Heart right ventricle (tissue), 16 donors: Measurements from ENCODE around the gene NUP93. TPM values are rescaled to one million over a fixed set of nuclear protein-coding genes. Genes with fewer than 3 reads are reported as not detected.
A peak's percentile ranks its signal among the peaks of the same experiment; 100 is the strongest.

Source experiments
- ATAC-seq, 8 donors: fragments of 200-7000 bp; cut with Tn5 transposase; one replicate each; pipeline ENCODE4 v1.9.1; 2020; ENCODE audit warnings: mild to moderate bottlenecking in 8 of 8, moderate library complexity in 8 of 8, moderate number of reproducible peaks in 1 of 8
- DNase-seq, 2 donors: peaks; one replicate each; pipeline ENCODE4 v3.0.0-alpha.2; 2020
- H3K27ac ChIP-seq, 10 donors: fragments of 200-600 bp; sonication (generic) in 2 of 10; one replicate each; pipeline versions ENCODE4 v1.5.0 to v1.8.0; 2020 to 2022; ENCODE audit warnings: mild to moderate bottlenecking in 3 of 10
- H3K27me3 ChIP-seq, 7 donors: fragments of 200-600 bp; one replicate each; pipeline ENCODE4 v1.8.0; 2021 to 2022; ENCODE audit warnings: mild to moderate bottlenecking in 2 of 7
- H3K36me3 ChIP-seq, 9 donors: fragments of 200-600 bp; sonication (generic) in 1 of 9; one replicate each; pipeline versions ENCODE4 v1.5.0 to v1.8.0; 2020 to 2022; ENCODE audit warnings: mild to moderate bottlenecking in 2 of 9
- H3K4me1 ChIP-seq, 9 donors: fragments of 200-600 bp; sonication (generic) in 1 of 9; one replicate each; pipeline versions ENCODE4 v1.5.0 to v1.8.0; 2020 to 2022; ENCODE audit warnings: mild to moderate bottlenecking in 4 of 9
- H3K4me3 ChIP-seq, 10 donors: fragments of 200-600 bp; sonication (generic) in 2 of 10; one replicate each; pipeline versions ENCODE4 v1.5.0 to v1.8.0; 2020 to 2022; ENCODE audit warnings: mild to moderate bottlenecking in 7 of 10, moderate library complexity in 2 of 10
- H3K9me3 ChIP-seq, 11 donors: fragments of 200-600 bp in 10 of 11; sonication (generic) in 2 of 11; one replicate each; pipeline versions ENCODE4 v1.5.0 to v1.8.0; 2013 to 2022; ENCODE audit warnings: mild to moderate bottlenecking in 2 of 11, control low read depth in 1 of 11, moderate library complexity in 1 of 11
- WGBS, 2 donors: extraction: QIAGEN DNeasy Blood & Tissue Kit; methylation state at CpG; one replicate each; pipeline ENCODE4 v1.1.7; 2013; ENCODE audit warnings: inconsistent platforms in 1 of 2; 5-methylcytosine and 5-hydroxymethylcytosine counted together
- intact Hi-C, 10 donors: fragments of 100-400 bp; cut with DNase I; formaldehyde crosslinking; loops; one replicate each; pipeline versions ENCODE4 v1.11.1 to v1.14.2; 2022
- polyA plus RNA-seq, 2 donors: library from polyadenylated mRNA; stranded (reverse); fragments of 200-250 nt; gene quantifications; one replicate each; pipeline ENCODE4 v1.2.3, GENCODE V29; 2013
- total RNA-seq, 10 donors: library from RNA; stranded (reverse); fragmentation: NEBNext Ultra II Directional in 3 of 10; extraction: Animal tissue kit (Norgen Biotek cat#: 25700) in 3 of 10; gene quantifications; one replicate each; pipeline versions ENCODE4 v1.2.1 to v1.2.4, GENCODE V29; 2021 to 2023
- TF ChIP-seq, protein P1 (sequence below), 9 donors: fragments of 200-600 bp; sonication (generic) in 2 of 9; IDR thresholded peaks; one replicate each; pipeline versions ENCODE4 v1.5.0 to v1.8.0; 2021 to 2022; ENCODE audit warnings: antibody characterized with exemption in 9 of 9, mild to moderate bottlenecking in 5 of 9, moderate library complexity in 1 of 9
- donor health status: Arrhythmogenic right ventricular cardiomyopathy.
- donor health status: ischemic (EF 13 %, LVEDD 7.1; RV severe dilation, severe dysfunction).
- donor health status: healthy with polysubstance abuse.
- donor health status: DM: no; HTN: yes; CAD: no.
- donor health status: DM: no; HTN: no; CAD: no.
- donor health status: ischemic (EF 25% LVEDD 6.9; RV normal size, moderate dysfunction).
- donor health status: ischemic (EF 25% LVEDD 5.7; RV mildly dilated, moderate dysfunction).
- donor health status: healthy.
- donor health status: DM: yes; HTN: yes; CAD: no.
- donor health status: Ischemic cardiomyopathy.
- donor health status: ischemic (EF 35%, LVEDD 5.7; RV mildly dilated, moderate dysfunction).
- donor health status: nonischemic (EF 11% LVEDD 7.7; RV severe dilation, severe dysfunction).
- donor health status: DM: yes; HTN: yes; CAD: no.
- donor health status: PGD.
- donor health status: ischemic (EF 29% LVEDD 5.4; RV normal size, mild dysfunction).
- donor health status: nonischemic (EF 23%, LVEDD 6.1; RV moderate dilation, normal function).

Gene NUP93
- total and polyA plus RNA-seq, 12 donors = 25.4 to 34.8 (median 27.6) TPM

DNA sequence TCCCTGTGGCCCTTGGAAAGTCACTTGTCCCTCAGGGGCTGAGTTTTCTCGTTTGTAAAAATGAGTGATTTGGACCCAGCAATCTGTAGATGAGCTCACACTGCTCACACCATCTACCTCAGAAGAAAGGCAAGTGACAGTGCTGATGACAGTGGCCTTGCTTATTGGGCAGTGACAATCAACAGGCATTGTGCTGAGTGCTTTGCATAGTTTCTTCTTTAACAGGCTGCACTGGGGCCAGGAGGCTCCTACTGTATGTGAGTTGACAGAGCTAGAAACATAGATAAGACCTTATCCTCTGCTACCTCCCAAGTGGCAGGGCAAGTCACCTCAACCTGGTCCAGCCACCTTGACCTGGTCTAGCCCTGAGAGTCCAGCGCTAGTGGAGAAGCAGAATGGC is 105.4 kb downstream of the NUP93 start:
- TF ChIP-seq, protein P1, sequence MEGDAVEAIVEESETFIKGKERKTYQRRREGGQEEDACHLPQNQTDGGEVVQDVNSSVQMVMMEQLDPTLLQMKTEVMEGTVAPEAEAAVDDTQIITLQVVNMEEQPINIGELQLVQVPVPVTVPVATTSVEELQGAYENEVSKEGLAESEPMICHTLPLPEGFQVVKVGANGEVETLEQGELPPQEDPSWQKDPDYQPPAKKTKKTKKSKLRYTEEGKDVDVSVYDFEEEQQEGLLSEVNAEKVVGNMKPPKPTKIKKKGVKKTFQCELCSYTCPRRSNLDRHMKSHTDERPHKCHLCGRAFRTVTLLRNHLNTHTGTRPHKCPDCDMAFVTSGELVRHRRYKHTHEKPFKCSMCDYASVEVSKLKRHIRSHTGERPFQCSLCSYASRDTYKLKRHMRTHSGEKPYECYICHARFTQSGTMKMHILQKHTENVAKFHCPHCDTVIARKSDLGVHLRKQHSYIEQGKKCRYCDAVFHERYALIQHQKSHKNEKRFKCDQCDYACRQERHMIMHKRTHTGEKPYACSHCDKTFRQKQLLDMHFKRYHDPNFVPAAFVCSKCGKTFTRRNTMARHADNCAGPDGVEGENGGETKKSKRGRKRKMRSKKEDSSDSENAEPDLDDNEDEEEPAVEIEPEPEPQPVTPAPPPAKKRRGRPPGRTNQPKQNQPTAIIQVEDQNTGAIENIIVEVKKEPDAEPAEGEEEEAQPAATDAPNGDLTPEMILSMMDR (IDR thresholded peaks at IDR 0.05) = no peak
- intact Hi-C loops = no loop called here
- 71 to 75% methylated on average over 2 of the region's 2 CpGs for WGBS, 2 donors
- Histone ChIP-seq H3K9me3 (no peaks in the 10 kb centered on the region), H3K27ac (no peak overlapping the region), H3K27me3 (no peaks in the 10 kb centered on the region), H3K4me3 (no peak overlapping the region), H3K4me1 (peaks cover 0 to 7% (median 0%) of the 10 kb centered on the region in 9 donors), H3K36me3 (peaks cover 0 to 100% (median 31%) of the 10 kb centered on the region in 9 donors)
- ATAC-seq = peak in 2 of 8 donors; percentile 70 to 87
- DNase-seq = no peak

DNA sequence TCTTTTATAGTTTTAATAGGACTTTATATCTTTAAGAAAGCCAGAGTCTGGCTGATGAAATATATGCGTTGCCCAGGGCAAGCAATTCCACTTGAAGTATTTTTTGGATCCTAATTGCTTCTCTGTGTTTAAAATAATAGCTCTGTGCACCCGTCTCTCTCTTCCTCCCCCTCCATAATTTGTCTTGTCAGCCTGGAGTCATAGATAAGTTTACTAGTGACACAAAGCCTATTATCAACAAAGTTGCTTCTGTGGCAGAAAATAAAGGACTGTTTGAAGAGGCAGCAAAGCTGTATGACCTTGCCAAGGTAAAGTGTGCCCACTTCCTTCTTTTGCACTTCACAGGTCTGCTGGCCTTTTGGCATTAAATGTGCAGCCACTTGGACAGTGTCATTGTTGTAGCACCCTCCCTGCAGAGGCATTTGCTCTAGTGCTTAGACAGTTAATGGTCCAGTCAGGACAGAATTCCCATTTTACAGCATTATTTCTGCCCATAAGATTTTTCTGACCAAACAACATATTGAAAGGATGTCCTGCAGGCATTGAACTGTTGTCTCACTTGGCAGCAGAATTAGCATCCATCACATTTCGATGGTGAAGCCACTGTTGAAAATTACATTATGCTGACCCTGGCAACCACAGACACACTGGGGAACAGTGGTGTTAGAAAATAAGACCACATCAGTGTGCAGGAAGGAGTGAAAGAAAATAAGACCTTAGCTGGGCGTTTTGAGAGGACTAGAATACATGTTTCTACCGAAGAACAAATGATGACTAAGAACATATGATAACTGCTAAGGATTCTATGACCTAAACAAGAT is 106.7 kb downstream of the NUP93 start:
- TF ChIP-seq, protein P1 (IDR thresholded peaks at IDR 0.05) = no peak
- Histone ChIP-seq H3K4me3 (no peak overlapping the region), H3K9me3 (no peaks in the 10 kb centered on the region), H3K27me3 (no peaks in the 10 kb centered on the region), H3K4me1 (peaks cover 0 to 7% (median 0%) of the 10 kb centered on the region in 9 donors), H3K36me3 (peaks cover 0 to 99% (median 31%) of the 10 kb centered on the region in 9 donors), H3K27ac (no peak overlapping the region)
- ATAC-seq = peak in 3 of 8 donors; percentile 22 to 71 (median 41)
- intact Hi-C loops = no loop called here
- DNase-seq = no peak
- WGBS, 2 donors = 67 to 73% methylated on average over 5 of the region's 5 CpGs

DNA sequence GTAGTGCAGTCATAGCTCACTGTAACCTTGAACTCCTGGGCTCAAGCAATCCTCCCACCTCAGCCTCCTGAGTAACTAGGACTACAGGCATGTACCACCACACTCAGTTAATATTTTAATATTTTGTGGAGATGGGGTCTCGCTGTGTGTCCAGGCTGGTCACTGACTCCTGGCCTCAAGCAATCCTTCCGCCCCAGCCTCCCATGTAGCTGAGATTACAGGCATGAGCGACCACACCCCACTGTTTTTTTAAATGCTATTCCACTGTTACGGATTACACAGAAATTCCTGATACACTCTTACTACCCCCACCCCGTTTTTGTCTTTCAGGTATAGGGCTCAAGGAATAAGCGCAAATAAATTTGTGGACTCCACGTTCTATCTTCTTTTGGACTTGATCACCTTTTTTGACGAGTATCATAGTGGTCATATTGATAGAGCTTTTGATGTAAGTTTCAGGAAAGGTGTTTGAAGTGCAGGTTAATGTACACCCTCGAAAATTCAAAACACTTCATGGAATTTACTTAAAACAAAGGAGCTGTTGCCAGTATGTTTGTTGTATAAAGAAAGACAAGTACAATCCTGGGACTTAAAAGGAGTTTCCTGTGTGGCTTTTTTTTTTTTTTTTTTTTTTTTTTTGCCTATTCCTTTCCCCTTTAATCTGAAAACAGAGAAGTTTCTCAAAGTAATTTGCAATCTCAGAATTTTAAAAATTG is 108.9 kb downstream of the NUP93 start:
- Histone ChIP-seq H3K4me1 (peaks cover 0 to 7% (median 0%) of the 10 kb centered on the region in 9 donors), H3K27me3 (no peaks in the 10 kb centered on the region), H3K36me3 (peaks cover 0 to 99% (median 23%) of the 10 kb centered on the region in 9 donors), H3K9me3 (no peaks in the 10 kb centered on the region), H3K27ac (no peak overlapping the region), H3K4me3 (no peak overlapping the region)
- DNase-seq (no peak), ATAC-seq (no peak)
- TF ChIP-seq, protein P1 (IDR thresholded peaks at IDR 0.05) = no peak
- WGBS, 2 donors = 91 to 93% methylated on average over 9 of the region's 9 CpGs
- intact Hi-C loops = no loop called here

DNA sequence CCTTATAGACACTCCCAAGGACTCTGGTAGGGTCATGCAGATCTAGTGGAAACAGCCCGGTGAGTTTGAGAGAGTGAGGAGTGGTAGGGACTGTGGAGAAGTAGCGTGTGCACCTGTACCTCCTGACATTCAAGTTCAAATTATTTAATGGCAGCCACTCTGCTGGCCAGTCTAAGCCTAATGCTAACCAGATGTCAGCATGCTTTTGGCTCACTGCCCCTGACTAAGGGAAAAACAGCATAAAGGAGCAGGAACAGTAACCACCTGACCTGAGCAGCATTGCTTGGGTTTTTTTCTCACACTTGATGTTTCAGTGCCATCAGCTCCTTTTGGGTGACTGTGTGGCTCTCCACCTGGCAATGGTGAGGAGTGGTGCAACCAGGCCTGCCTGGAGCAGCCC is 111.3 kb downstream of the NUP93 start:
- Histone ChIP-seq H3K36me3 (peaks cover 0 to 96% (median 23%) of the 10 kb centered on the region in 9 donors), H3K4me1 (peaks cover 0 to 6% (median 0%) of the 10 kb centered on the region in 9 donors), H3K27me3 (no peaks in the 10 kb centered on the region), H3K9me3 (no peaks in the 10 kb centered on the region), H3K4me3 (no peak overlapping the region), H3K27ac (no peak overlapping the region)
- ATAC-seq (peak in 1 of 8 donors; percentile 42), DNase-seq (no peak)
- intact Hi-C loops = no loop called here
- WGBS, 2 donors = 85 to 94% methylated on average over 2 of the region's 2 CpGs
- TF ChIP-seq, protein P1 (IDR thresholded peaks at IDR 0.05) = no peak
